K562 (cell line): ENCODE results near the gene MBNL2. TPM values are rescaled to one million over a fixed set of nuclear protein-coding genes. Genes with fewer than 3 reads are reported as not detected.

Experiments
- ATF3 ChIP-seq, 2 experiments: fragments of 450-650 bp in 1 of 2; sonication (generic) in 1 of 2; formaldehyde crosslinking in 1 of 2; IDR thresholded peaks in 1 of 2; conservative IDR thresholded peaks in 1 of 2; 2 replicates each; pipeline versions ENCODE4 v1.6.1 to v1.8.1; 2016 to 2023; ENCODE audit warnings: mild to moderate bottlenecking in 2 of 2, moderate library complexity in 2 of 2, inconsistent platforms in 1 of 2, missing genetic modification reagents in 1 of 2
- ELF1 ChIP-seq: fragments of 200-800 bp; sonication (Bioruptor generic); IDR thresholded peaks from 2 replicates; pipeline ENCODE4 v1.6.1; 2016; ENCODE audit warnings: missing genetic modification characterization, missing compliant biosample characterization
- GABPA ChIP-seq: fragments of 200-800 bp; sonication (Bioruptor generic); conservative IDR thresholded peaks from 2 replicates; pipeline ENCODE4 v1.6.1; 2016; ENCODE audit warnings: low read depth, missing genetic modification characterization, missing compliant biosample characterization
- GABPB1 ChIP-seq: sonication (generic); formaldehyde crosslinking; IDR thresholded peaks from 2 replicates; pipeline ENCODE4 v1.8.0; 2022; ENCODE audit warnings: mild to moderate bottlenecking, missing genetic modification reagents
- HDAC1 ChIP-seq, 2 experiments: fragments of 450-650 bp; IDR thresholded peaks; 2 replicates each; pipeline ENCODE4 v1.6.1; 2016 to 2017; ENCODE audit warnings: inconsistent platforms in 1 of 2, mild to moderate bottlenecking in 1 of 2, moderate library complexity in 1 of 2
- KDM5B ChIP-seq: fragments of 200-600 bp; sonication (generic); IDR thresholded peaks from 2 replicates; pipeline ENCODE4 v1.6.1; 2012; ENCODE audit warnings: low read depth, mild to moderate bottlenecking, moderate library complexity, low read length, control low read depth, inconsistent platforms; ENCODE audit not compliant: insufficient replicate concordance
- MTA3 ChIP-seq: fragments of 450-650 bp; formaldehyde crosslinking; IDR thresholded peaks from 2 replicates; pipeline ENCODE4 v1.6.1; 2017; ENCODE audit warnings: mild to moderate bottlenecking, borderline replicate concordance
- NEUROD1 ChIP-seq: fragments of 150-350 bp; IDR thresholded peaks from 2 replicates; pipeline ENCODE4 v1.6.1; 2014; ENCODE audit warnings: borderline replicate concordance, low read length, low read depth; ENCODE audit not compliant: partially characterized antibody
- NFXL1 ChIP-seq: fragments of 450-650 bp; formaldehyde crosslinking; IDR thresholded peaks from 2 replicates; pipeline ENCODE4 v1.4.0; 2021; ENCODE audit warnings: mild to moderate bottlenecking
- NR2F6 ChIP-seq: fragments of 450-650 bp; formaldehyde crosslinking; IDR thresholded peaks from 2 replicates; pipeline ENCODE4 v1.4.0; 2020; ENCODE audit warnings: mild to moderate bottlenecking
- PKNOX1 ChIP-seq: fragments of 450-650 bp; IDR thresholded peaks from 2 replicates; pipeline ENCODE4 v1.6.1; 2016
- RFX5 ChIP-seq: IDR thresholded peaks from 2 replicates; pipeline ENCODE4 v1.6.1; 2011; ENCODE audit warnings: low read depth, mild to moderate bottlenecking, improper control_type of control experiment, low read length
- SMAD2 ChIP-seq: fragments of 150-350 bp; IDR thresholded peaks from 2 replicates; pipeline ENCODE4 v1.6.1; 2014; ENCODE audit warnings: low read depth, mild to moderate bottlenecking, low read length
- SUPT5H ChIP-seq: fragments of 450-650 bp; IDR thresholded peaks from 2 replicates; pipeline ENCODE4 v1.6.1; 2016
- ZNF253 ChIP-seq: fragments of 250-450 bp; sonication (Bioruptor Pico); conservative IDR thresholded peaks from 2 replicates; pipeline ENCODE4 v1.6.1; 2021; ENCODE audit warnings: mild to moderate bottlenecking
- ZNF282 ChIP-seq: sonication (generic); formaldehyde crosslinking; IDR thresholded peaks from 2 replicates; pipeline ENCODE4 v1.8.1; 2023; ENCODE audit warnings: missing genetic modification reagents
- polyA plus RNA-seq, 8 experiments: library from polyadenylated mRNA; depleted of rRNA in 4 of 8; stranded (reverse) in 5 of 8; unstranded in 3 of 8; fragments of >200 nt; fragmentation: Nextera tagmentation in 2 of 8; fragmentation: Illumina TruSeq in 1 of 8; extraction: Ambion mirVana in 2 of 8; extraction: Trizol in 1 of 8; gene quantifications; 2 replicates each; pipeline versions ENCODE4 v1.2.1 to v1.2.3, GENCODE V29; 2011 to 2014; ENCODE audit warnings: inconsistent platforms in 1 of 8, missing spikeins in 1 of 8
- total RNA-seq, 7 experiments: library from RNA; depleted of rRNA in 6 of 7; stranded (reverse); fragments of >200 nt in 6 of 7; fragmentation: Illumina TruSeq in 2 of 7; extraction: Trizol in 2 of 7; gene quantifications; 2 replicates each; pipeline versions ENCODE4 v1.2.1 to v1.2.3, GENCODE V29; 2011 to 2021; ENCODE audit warnings: low replicate concordance in 1 of 7
- TF ChIP-seq, protein P1 (sequence below): fragments of 450-650 bp; IDR thresholded peaks from 2 replicates; pipeline ENCODE4 v1.6.1; 2016; ENCODE audit warnings: mild to moderate bottlenecking
- TF ChIP-seq, protein P2 (sequence below), 3 experiments: fragments of 200-800 bp in 1 of 3; fragments of 250-450 bp in 1 of 3; fragments of 450-650 bp in 1 of 3; sonication (Bioruptor Pico) in 1 of 3; sonication (Bioruptor generic) in 1 of 3; formaldehyde crosslinking in 1 of 3; IDR thresholded peaks; 2 replicates each; pipeline versions ENCODE4 v1.6.1 to v1.8.0; 2016 to 2022; ENCODE audit warnings: mild to moderate bottlenecking in 2 of 3, missing genetic modification characterization in 2 of 3, missing compliant biosample characterization in 1 of 3, moderate library complexity in 1 of 3

Gene MBNL2
- total and polyA plus RNA-seq, 9 of the 15 experiments (the other 6 are each of a cell fraction or from before 2014, with no cell fraction given): 7.0 to 24.8 (median 13.8) TPM

DNA sequence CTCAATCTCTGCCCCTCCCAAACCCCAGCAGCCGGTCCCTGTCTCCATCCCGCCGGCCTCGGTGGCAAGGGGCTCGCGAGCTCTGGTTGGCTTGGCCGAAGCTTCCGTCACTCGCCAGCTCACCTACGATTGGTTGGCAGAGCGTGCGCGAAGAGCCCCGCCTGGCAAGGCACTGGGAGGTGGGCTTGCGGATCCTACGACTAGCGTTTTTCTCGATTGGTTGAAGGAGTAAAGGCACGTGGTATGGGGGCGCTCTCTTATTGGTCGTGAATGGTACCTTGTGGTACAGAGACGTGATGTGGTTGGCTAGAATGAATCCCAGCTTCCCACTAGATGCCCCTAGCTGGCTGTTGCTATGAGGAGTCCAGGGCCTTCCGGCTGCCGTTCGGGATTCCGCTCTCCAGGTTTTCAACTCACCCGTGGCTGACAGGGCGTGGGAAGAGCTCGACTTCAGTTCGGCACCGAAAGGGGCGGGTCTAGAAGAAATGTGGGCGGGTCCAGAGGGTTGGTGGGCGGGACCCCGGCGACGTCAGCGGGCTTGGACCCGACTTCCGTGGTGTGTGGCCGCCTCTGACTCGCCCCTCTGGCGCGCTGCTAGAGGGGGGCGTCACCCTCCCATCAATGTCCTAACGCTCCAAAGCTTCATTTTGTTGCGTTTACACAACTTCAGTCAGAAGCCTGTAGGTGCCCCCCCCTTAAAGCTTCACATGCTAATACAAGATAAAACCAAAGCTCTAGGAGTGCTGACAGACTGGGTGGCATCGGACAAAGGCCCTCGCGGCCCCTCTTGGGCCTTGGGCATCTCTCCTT is 211.0 kb downstream of the MBNL2 start (continued):
- TF ChIP-seq, protein P1, sequence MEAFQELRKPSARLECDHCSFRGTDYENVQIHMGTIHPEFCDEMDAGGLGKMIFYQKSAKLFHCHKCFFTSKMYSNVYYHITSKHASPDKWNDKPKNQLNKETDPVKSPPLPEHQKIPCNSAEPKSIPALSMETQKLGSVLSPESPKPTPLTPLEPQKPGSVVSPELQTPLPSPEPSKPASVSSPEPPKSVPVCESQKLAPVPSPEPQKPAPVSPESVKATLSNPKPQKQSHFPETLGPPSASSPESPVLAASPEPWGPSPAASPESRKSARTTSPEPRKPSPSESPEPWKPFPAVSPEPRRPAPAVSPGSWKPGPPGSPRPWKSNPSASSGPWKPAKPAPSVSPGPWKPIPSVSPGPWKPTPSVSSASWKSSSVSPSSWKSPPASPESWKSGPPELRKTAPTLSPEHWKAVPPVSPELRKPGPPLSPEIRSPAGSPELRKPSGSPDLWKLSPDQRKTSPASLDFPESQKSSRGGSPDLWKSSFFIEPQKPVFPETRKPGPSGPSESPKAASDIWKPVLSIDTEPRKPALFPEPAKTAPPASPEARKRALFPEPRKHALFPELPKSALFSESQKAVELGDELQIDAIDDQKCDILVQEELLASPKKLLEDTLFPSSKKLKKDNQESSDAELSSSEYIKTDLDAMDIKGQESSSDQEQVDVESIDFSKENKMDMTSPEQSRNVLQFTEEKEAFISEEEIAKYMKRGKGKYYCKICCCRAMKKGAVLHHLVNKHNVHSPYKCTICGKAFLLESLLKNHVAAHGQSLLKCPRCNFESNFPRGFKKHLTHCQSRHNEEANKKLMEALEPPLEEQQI: peak; percentile 85
- TF ChIP-seq ATF3 (IDR thresholded peaks at IDR 0.05) (no peak), ATF3 (CRISPR knock-in tag; conservative IDR thresholded peaks at IDR 0.05) (no peak), NFXL1 (CRISPR knock-in tag) (no peak), ZNF282 (CRISPR knock-in tag) (0 out of 2 replicates have a peak, but pooled peaks have one; percentile 37), KDM5B (peak; percentile 42), SUPT5H (peak; percentile 64), GABPB1 (CRISPR knock-in tag) (peak; percentile 68), MTA3 (0 out of 2 replicates have a peak, but pooled peaks have one; percentile 21), SMAD2 (no peak), ELF1 (peak; percentile 65; the same call in 1 of the 2 replicates), NR2F6 (CRISPR knock-in tag) (no peak), GABPA (peak; percentile 62), ZNF253 (CRISPR knock-in tag) (no peak), RFX5 (0 out of 2 replicates have a peak, but pooled peaks have one; percentile 32), HDAC1 (IDR thresholded peaks at IDR 0.05) (0 out of 4 replicates have a peak, but pooled peaks of 1 of the 2 experiments have one; percentile 45), PKNOX1 (peak; percentile 72), NEUROD1 (peak; percentile 71)
- TF ChIP-seq, protein P2, sequence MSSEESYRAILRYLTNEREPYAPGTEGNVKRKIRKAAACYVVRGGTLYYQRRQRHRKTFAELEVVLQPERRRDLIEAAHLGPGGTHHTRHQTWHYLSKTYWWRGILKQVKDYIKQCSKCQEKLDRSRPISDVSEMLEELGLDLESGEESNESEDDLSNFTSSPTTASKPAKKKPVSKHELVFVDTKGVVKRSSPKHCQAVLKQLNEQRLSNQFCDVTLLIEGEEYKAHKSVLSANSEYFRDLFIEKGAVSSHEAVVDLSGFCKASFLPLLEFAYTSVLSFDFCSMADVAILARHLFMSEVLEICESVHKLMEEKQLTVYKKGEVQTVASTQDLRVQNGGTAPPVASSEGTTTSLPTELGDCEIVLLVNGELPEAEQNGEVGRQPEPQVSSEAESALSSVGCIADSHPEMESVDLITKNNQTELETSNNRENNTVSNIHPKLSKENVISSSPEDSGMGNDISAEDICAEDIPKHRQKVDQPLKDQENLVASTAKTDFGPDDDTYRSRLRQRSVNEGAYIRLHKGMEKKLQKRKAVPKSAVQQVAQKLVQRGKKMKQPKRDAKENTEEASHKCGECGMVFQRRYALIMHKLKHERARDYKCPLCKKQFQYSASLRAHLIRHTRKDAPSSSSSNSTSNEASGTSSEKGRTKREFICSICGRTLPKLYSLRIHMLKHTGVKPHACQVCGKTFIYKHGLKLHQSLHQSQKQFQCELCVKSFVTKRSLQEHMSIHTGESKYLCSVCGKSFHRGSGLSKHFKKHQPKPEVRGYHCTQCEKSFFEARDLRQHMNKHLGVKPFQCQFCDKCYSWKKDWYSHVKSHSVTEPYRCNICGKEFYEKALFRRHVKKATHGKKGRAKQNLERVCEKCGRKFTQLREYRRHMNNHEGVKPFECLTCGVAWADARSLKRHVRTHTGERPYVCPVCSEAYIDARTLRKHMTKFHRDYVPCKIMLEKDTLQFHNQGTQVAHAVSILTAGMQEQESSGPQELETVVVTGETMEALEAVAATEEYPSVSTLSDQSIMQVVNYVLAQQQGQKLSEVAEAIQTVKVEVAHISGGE (CRISPR knock-in tag; IDR thresholded peaks at IDR 0.05): peak in 1 of 3 experiments; percentile 1; a peak in 1 of 6 replicates
